Esophagus muscularis mucosa (tissue), 3 donors: ENCODE data around the gene UNC119B.

Source experiments
- CTCF ChIP-seq, 3 experiments: fragments of 200-600 bp in 2 of 3; fragments of 450-650 bp in 1 of 3; sonication (generic) in 2 of 3; IDR thresholded peaks; one replicate each; pipeline ENCODE4 v1.5.1; 2017 to 2019; ENCODE audit warnings: antibody characterized with exemption in 3 of 3, mild to moderate bottlenecking in 2 of 3, moderate library complexity in 1 of 3
- POLR2A ChIP-seq: fragments of 450-650 bp; IDR thresholded peaks from one replicate; pipeline ENCODE4 v1.6.1; 2017; ENCODE audit warnings: antibody characterized with exemption, moderate library complexity, mild to moderate bottlenecking, low read depth

DNA sequence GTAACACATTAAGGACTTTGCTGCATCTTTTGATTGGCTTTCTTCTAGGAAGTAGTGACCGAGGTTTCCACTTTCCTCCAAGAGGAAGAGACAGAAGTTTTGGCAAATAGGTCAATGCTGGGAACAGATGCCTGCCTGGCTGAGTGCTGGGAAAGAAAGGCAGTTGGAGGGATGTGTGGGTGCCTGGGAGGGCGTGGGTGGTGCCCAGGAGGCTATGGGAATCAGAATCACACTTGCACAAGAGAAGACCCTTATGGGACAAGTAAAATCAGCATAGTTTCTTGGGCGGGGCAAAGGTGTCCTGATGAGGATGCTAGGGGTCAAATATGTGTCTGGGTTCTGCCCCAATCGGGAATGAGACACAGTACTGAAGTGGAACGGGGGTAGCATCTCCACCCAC lies 14.5 kb downstream of the UNC119B start:
- TF ChIP-seq POLR2A: no peak
- TF ChIP-seq CTCF (IDR thresholded peaks at IDR 0.05): no peak
